Endothelial cell of coronary artery (primary cell): Measurements from ENCODE around the gene NCOA1. TPM values are rescaled to one million over a fixed set of nuclear protein-coding genes. Genes with fewer than 3 reads are reported as not detected.

Experiments used
- total RNA-seq: library from RNA; depleted of rRNA; stranded (reverse); fragments of >200 nt; gene quantifications from 2 replicates; pipeline ENCODE4 v1.2.3, GENCODE V29; 2014

NCOA1 gene
- total RNA-seq: 6.8 and 8.0 TPM in 2 replicates

GRCh38 chr2:24490690-24491541 lies at the start of gene NCOA1:
NCOA1 (plus strand) TSS chr2:24491254; CDS start chr2:24658678, 167,424 bp downstream.

GRCh38 chr2:24792874-24793760 lies 302.1 kb downstream of the NCOA1 start, which contains the start of the genes CENPO and PTRHD1:
CENPO (plus strand) TSS chr2:24793425; CDS start chr2:24793920, 495 bp downstream.
PTRHD1 (minus strand) TSS chr2:24793391; CDS start chr2:24793377, 14 bp downstream.

Other genes with a start within 250 kb of the NCOA1 start
- gene ITSN2, start 130.7 kb upstream of the NCOA1 start, total RNA-seq: 34.9 and 40.7 TPM in 2 replicates